Measurements from ENCODE around the gene ATP2A1. TPM values are rescaled to one million over a fixed set of nuclear protein-coding genes. Genes with fewer than 3 reads are reported as not detected.
A peak's percentile ranks its signal among the peaks of the same experiment; 100 is the strongest.

Gene ATP2A1
- total and polyA plus RNA-seq, 2 of the 8 experiments (the other 6 are each of a cell fraction or from before 2014, with no cell fraction given), result 1.7 to 2.4 TPM

GRCh38 chr16:28935346-28935745, 57.1 kb downstream of the ATP2A1 start:
- H2BK12ac ChIP-seq (ENCODE audit: low read depth, low read length), result no peak overlapping the region
- H3K23me2 ChIP-seq (ENCODE audit: low read depth, low read length), result peaks cover 2% of the 10 kb centered on the region; the same call in 1 of the 2 replicates
- no peak overlapping the region for H2AK5ac ChIP-seq (ENCODE audit: low read depth, low read length)
- no peak overlapping the region for H4K8ac ChIP-seq (ENCODE audit: extremely low read depth, insufficient read depth, low read length)
- H3K79me1 ChIP-seq (ENCODE audit: low read depth, low read length), result no peaks in the 10 kb centered on the region
- no peak overlapping the region for H3K14ac ChIP-seq (ENCODE audit: insufficient read length)
- WGBS, 2 experiments (ENCODE audit: extremely low coverage in 1 of 2, insufficient coverage in 1 of 2, insufficient read length in 1 of 2, insufficient replicate concordance in 2 of 2, low coverage in 1 of 2, low lambda C conversion rate in 2 of 2, missing lambda C conversion rate in 1 of 2), result 88% methylated on average over 4 of the region's 4 CpGs; no CpG with 5 or more reads in 1 of the 2 experiments
- DNase-seq (ENCODE audit: low read depth in 1 of 2, low spot score in 2 of 2), result no peak
- no peak overlapping the region for H3K4ac ChIP-seq (replicated peaks; ENCODE audit: insufficient read length, low read depth, low read length)
- H3K56ac ChIP-seq (replicated peaks; ENCODE audit: insufficient read length, low read depth, low read length), result no peak overlapping the region
- H2BK15ac ChIP-seq (ENCODE audit: low read length), result no peak overlapping the region
- no peaks in the 10 kb centered on the region for H3K36me3 ChIP-seq (ENCODE audit: control insufficient read depth in 2 of 4, insufficient read depth in 4 of 4, low read length in 3 of 4)
- no peak overlapping the region for H3K9ac ChIP-seq (replicated peaks in 1 of 4; ENCODE audit: extremely low read depth in 1 of 4, low read depth in 3 of 4, low read length in 3 of 4)
- no peak for TF ChIP-seq CBX8 (IDR thresholded peaks at IDR 0.05; ENCODE audit: borderline replicate concordance, low read depth, low read length)
- no peak overlapping the region for H4K5ac ChIP-seq (ENCODE audit: insufficient read length, low read depth, low read length)
- H3K27me3 ChIP-seq (replicated peaks in 1 of 4; ENCODE audit: control insufficient read depth in 3 of 4, extremely low read depth in 1 of 4, insufficient read depth in 3 of 4, low read length in 3 of 4), result no peaks in the 10 kb centered on the region
- H2BK120ac ChIP-seq (replicated peaks; ENCODE audit: low read depth, low read length), result no peak overlapping the region
- no peak overlapping the region for H3K27ac ChIP-seq (ENCODE audit: low read depth, low read length)
- no peak overlapping the region for H4K91ac ChIP-seq (replicated peaks; ENCODE audit: insufficient read length, low read length)
- H2BK20ac ChIP-seq (ENCODE audit: low read length), result no peak overlapping the region
- no peak overlapping the region for H3K4me3 ChIP-seq (ENCODE audit: extremely low read depth in 1 of 4, insufficient read depth in 2 of 4, low read depth in 3 of 4, low read length in 4 of 4)
- no peak for FAIRE-seq
- H3K79me2 ChIP-seq (ENCODE audit: control insufficient read depth in 1 of 2, insufficient read depth in 2 of 2, low read length in 2 of 2), result no peaks in the 10 kb centered on the region
- H3K4me2 ChIP-seq (ENCODE audit: insufficient read depth in 1 of 2, low read depth in 2 of 2, low read length in 2 of 2), result peak overlapping the region in 1 of 2 experiments; percentile 59; a peak in 1 of 4 replicates
- no peaks in the 10 kb centered on the region for H4K20me1 ChIP-seq (replicated peaks in 1 of 2; ENCODE audit: control insufficient read depth in 1 of 2, insufficient read depth in 2 of 2, low read length in 2 of 2)
- no peak overlapping the region for H2AFZ ChIP-seq (ENCODE audit: low read length)
- no peak overlapping the region for H3K18ac ChIP-seq (ENCODE audit: extremely low read depth, low read length)
- H3K23ac ChIP-seq (ENCODE audit: insufficient read length), result no peak overlapping the region
- no peak overlapping the region for H2BK5ac ChIP-seq (ENCODE audit: low read depth, low read length)
- CTCF ChIA-PET (ENCODE audit: partially characterized antibody), result interaction anchor here (1.5 to 1.7 kb wide), 2 partner anchors 10 to 61 kb away, joined by 8 to 16 read pairs; no protein-coding TSS in a partner anchor
- H3K4me1 ChIP-seq (replicated peaks in 1 of 4; ENCODE audit: control insufficient read depth in 3 of 4, insufficient read depth in 4 of 4, low read length in 3 of 4), result no peaks in the 10 kb centered on the region; a peak in 1 of 7 replicates
- H3K9me3 ChIP-seq (ENCODE audit: insufficient read depth in 2 of 2, low read depth in 1 of 2, low read length in 1 of 2), result no peaks in the 10 kb centered on the region
- POLR2A ChIA-PET (ENCODE audit: partially characterized antibody), result interaction anchor here (2.3 to 3.3 kb wide), 2 partner anchors 9 to 113 kb away, joined by 7 to 23 read pairs; partner anchors contain the start of genes ATXN2L and RABEP2

Measured in H1 (cell line).